SK-N-DZ (cell line): ENCODE data around the gene KRT31. TPM values are rescaled to one million over a fixed set of nuclear protein-coding genes. Genes with fewer than 3 reads are reported as not detected.
"Not testable (repeated sequence)": the region's sequence is repeated elsewhere in the genome, so short reads cannot be mapped to it uniquely, and the experiment has no call there.

Experiments used
- DNase-seq: peaks from one replicate; pipeline ENCODE4 v3.0.0-alpha.2; 2015; ENCODE audit warnings: low spot score
- polyA plus RNA-seq, 2 experiments: library from polyadenylated mRNA; depleted of rRNA; stranded (reverse); fragments of >200 nt; gene quantifications; 2 replicates each; pipeline ENCODE4 v1.2.3, GENCODE V29; 2014

Gene KRT31
- not detected in 2 replicates for polyA plus RNA-seq (2014; cell fraction: cytosol; rRNA removed)
- not detected in 2 replicates for polyA plus RNA-seq (2014; cell fraction: nucleus; rRNA removed)

- no peak for DNase-seq
These were observed at the start of gene KRT31 for GRCh38 chr17:41396996-41397660. Gene KRT31 (minus strand): TSS chr17:41397608. CDS start chr17:41397539, 69 bp downstream.

DNA sequence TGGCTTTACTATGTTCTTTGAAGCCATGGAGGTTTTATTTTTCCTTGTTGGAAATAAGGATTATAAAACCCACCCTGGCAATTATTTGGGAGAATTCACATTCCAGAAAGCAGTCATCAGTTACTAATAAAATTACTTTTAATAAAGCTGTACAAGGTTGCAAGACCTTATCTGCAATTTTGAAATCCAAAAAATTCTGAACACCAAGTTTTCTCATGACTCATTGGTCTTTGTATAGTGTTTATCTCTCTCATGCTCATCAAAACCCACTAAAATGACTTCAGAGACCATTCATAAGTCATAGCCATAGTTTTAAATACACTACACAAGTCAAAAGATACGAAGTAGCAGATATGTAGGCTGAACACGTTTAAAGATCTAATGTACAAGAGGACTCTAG, 49.4 kb upstream of the KRT31 start:
- no peak for DNase-seq

GRCh38 chr17:41444640-41445039, 47.2 kb upstream of the KRT31 start:
- no peak for DNase-seq

GRCh38 chr17:41444186-41444585, 46.8 kb upstream of the KRT31 start:
- no peak for DNase-seq

- DNase-seq, result no peak
These were observed 45.3 kb upstream of the KRT31 start for GRCh38 chr17:41442739-41443138.

- DNase-seq, result no peak
These were observed 43.2 kb upstream of the KRT31 start, which contains the start of gene KRT38 for GRCh38 chr17:41440531-41441033. Gene KRT38 (minus strand): TSS chr17:41440983. CDS start chr17:41440921, 62 bp downstream.

GRCh38 chr17:41439375-41439774, 42.0 kb upstream of the KRT31 start:
- no peak for DNase-seq

- no peak for DNase-seq
These were observed 40.4 kb upstream of the KRT31 start for GRCh38 chr17:41437769-41438168.

DNA sequence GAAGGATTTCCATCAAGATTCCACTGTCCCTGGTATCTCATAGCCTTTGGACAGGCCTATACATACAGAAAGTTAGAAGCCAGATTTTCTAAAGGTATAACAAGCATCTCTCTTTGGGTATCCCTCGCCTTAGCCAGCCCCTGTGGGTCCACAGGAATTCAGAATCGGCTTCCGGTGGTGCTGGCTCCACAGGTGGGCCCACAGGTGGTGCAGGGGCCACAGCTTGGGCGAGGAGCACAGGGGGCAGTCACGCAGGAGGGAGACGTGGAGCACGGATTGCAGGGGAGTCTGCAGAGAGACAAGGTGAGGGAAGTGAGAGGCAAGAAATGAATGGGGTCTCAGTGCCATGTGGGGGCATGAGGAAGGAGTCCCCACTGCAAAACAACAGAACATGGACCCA, 39.8 kb upstream of the KRT31 start:
- DNase-seq, result no peak

GRCh38 chr17:41434415-41434814, 37.0 kb upstream of the KRT31 start:
- no peak for DNase-seq

GRCh38 chr17:41434005-41434404, 36.6 kb upstream of the KRT31 start:
- no peak for DNase-seq

DNA sequence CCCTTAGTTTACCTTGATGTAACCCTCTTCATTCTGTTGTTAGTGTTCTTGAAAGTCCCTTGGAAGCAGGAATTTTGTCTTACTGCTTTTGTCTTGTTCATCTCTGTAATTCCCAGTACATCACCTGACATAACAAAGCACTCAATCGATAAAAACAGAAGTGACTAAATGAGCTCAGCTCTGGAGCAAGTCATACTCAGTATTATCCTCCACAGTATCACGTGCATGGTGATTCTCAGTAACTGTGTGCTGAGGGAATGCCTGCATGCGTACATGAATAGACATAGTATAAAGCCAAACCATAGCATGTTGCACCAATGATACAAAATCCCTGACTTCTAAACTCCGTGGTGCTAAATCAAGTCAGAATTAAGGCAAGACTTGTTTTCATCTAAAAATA, 36.2 kb upstream of the KRT31 start:
- DNase-seq, result no peak

- not testable (repeated sequence) for DNase-seq
These were observed 33.0 kb upstream of the KRT31 start for GRCh38 chr17:41430376-41430775.

DNA sequence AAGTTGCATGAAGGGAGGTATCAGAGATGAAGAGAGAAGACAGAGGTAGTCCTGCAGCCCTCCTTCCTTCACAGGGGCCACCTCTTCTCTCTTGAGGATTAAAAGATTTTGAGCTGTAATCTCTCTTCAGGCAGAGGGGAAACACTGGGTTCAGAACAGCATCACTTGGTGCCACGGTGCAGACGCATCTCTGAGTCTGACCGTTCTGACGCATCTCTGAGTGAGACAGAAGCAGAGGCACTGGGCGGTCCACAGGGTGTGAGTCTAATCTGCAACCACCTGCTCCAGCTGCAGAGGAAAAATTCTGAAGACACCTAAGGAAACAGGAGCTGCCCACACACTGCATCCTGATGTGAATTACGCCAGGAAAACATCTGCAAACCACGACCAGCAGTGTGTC, 32.3 kb upstream of the KRT31 start:
- no peak for DNase-seq

GRCh38 chr17:41428591-41429291, 31.3 kb upstream of the KRT31 start:
- no peak for DNase-seq

- no peak for DNase-seq
These were observed 26.8 kb upstream of the KRT31 start, which contains the start of gene KRT37 for GRCh38 chr17:41424111-41424635. Gene KRT37 (minus strand): TSS chr17:41424585. CDS start chr17:41424523, 62 bp downstream.

DNA sequence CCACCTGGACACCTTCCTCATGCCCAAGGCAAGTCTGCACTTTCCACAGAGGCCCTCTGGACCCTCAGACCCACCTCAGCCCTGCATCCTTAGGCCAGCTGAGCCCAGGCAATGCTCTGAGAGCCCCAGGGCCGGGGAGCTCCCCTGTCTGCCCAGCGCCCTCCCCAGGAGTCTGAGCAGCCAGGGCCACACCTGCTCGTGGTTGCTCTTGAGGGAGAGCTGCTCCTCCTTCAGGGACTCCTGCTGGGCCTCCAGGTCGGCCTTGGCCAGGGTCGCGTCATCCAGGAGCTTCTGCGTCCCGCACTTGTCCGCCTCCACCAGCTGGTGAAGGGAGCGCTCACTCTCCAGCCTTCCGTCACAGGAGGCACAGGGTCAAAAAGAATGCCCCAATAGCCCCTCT, 25.2 kb upstream of the KRT31 start:
- not testable (repeated sequence) for DNase-seq

- no peak for DNase-seq
These were observed 24.2 kb upstream of the KRT31 start for GRCh38 chr17:41421617-41422016.

DNA sequence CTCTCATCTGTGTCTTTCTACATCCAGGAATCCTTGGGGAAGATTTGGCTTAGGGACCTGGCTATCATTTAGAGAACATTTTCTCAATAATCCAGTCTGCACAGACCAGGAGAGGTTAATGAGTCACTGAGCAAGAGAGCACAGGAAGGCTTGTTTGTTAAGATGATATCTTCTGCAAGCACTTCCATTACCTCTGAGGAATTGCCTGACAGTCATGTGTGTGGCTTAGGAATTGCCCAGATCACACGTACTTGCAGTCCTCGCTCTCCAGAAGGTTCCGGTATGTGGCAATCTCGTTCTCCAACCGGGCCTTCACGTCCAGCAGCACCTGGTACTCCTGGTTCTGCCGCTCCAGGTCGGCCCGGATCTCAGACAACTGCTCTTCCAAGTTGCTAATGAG, 23.7 kb upstream of the KRT31 start:
- no peak for DNase-seq

DNA sequence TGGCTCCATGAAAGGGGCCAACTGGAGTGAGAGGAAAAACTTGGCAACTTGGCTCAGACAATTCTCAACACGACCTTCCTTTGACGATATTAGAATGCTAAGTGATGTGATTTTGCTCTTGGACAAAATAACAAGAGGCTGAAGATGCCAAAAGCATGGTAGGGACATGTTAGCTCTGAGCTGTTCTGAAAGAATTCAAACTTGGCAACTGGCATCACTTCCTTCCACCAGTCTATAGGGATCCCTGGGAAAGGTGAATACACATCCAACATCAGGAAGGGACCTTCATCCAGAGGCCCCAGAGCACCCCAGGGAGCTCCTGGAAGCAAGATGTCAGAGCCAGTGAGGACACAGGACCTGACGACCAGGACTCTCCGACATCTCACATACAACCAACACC, 22.7 kb upstream of the KRT31 start:
- DNase-seq, result no peak

DNA sequence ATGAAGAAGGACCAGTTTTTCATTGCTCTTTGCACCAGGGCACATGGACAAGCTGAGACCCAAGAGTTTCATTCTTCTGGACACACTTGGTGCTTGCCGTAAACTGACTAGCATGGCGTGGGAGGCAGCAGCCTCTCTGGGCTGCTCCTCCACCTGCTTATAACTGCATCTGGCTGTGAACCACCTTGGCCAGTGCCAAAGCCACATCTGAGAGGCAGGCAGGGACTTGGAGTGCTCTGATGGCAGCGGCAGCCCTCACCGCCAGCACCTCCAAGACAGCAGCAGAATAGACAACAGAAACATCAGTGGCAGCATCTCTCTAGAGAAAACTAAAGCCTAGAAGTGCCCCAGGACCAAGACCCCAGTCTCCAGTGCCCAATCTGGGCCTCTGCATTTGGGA, 22.3 kb upstream of the KRT31 start:
- DNase-seq, result no peak

GRCh38 chr17:41418116-41418860, 20.9 kb upstream of the KRT31 start:
- no peak for DNase-seq
